ENCODE data around the gene VSTM2L. TPM values are rescaled to one million over a fixed set of nuclear protein-coding genes. Genes with fewer than 3 reads are reported as not detected.
A peak's percentile ranks its signal among the peaks of the same experiment; 100 is the strongest.

Gene VSTM2L
- polyA plus RNA-seq, 2 of the 4 experiments (the other 2 are of a cell fraction) = 2.0 to 5.8 TPM

DNA sequence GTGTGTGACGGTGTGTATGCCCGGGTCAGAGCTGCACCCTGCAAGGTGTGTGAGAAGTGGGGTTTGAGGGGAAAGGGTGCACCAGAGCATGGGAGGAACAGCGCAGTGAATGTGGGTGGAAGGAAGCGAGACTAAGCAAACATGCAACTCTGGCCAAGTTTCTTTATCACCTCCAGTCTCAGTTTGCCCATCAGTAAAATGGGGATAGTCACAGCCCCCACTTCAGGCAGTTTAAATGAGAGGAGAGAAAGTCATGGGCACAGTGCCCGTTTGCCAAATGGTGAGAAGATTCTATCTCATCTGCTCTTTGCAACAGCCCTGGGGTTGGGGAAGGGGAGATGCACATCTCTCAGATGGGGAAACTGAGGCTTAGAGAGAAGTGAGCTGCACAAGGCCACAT lies 12.8 kb upstream of the VSTM2L start:
- no peak for FAIRE-seq
- ATAC-seq = no peak
- Histone ChIP-seq H3K9me3 (no peaks in the 10 kb centered on the region), H3K4me2 (no peak overlapping the region), H3K4me1 (no peaks in the 10 kb centered on the region), H3K27ac (no peak overlapping the region), H3K4me3 (no peak overlapping the region)
- TF ChIP-seq HOXB13 (CRISPR knock-in tag; IDR thresholded peaks at IDR 0.05; ENCODE audit: low read depth) (no peak), KDM1A (IDR thresholded peaks at IDR 0.05; ENCODE audit: low read depth) (0 out of 2 replicates have a peak, but pooled peaks have one; percentile 31), TFCP2L1 (CRISPR knock-in tag; IDR thresholded peaks at IDR 0.05) (no peak), FOSB (CRISPR knock-in tag; IDR thresholded peaks at IDR 0.05) (no peak)
- CTCF ChIA-PET = interaction anchor here (0.8 to 1.4 kb wide), 5 partner anchors 9 to 248 kb away, joined by 3 to 4 read pairs (median 4); partner anchors contain the start of gene VSTM2L
- DNase-seq (ENCODE audit: low read depth in 1 of 2, low spot score in 1 of 2) = no peak
- POLR2A ChIA-PET = no interaction called here
- 51% methylated on average over 5 of the region's 5 CpGs for WGBS (ENCODE audit: missing lambda C conversion rate)

DNA sequence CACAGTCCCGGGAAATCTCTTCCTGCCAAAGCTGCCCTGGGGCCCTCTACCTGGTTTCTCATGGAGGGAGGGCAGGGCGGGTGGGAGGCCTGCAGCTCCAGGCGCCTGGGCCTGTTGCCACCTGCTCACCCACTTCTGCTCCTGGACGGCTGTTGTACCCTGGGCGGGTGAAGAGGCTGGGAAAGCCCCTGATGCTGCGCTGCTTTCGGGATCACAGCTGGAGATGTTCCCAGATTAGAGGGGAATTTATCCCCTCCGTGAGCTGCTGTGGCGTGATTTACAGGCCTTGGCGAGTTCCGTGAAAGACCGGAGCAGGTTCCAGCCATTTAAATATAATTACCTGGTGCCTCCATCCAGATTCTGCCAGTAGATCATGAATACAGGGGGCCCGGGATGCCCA lies 12.3 kb upstream of the VSTM2L start:
- DNase-seq (ENCODE audit: low read depth in 1 of 2, low spot score in 1 of 2) = no peak
- FAIRE-seq = no peak
- no peaks in the 10 kb centered on the region for H3K4me1 ChIP-seq
- no peaks in the 10 kb centered on the region for H3K9me3 ChIP-seq
- H3K4me3 ChIP-seq = no peak overlapping the region
- POLR2A ChIA-PET = no interaction called here
- no peak overlapping the region for H3K27ac ChIP-seq
- 75% methylated on average over 11 of the region's 13 CpGs for WGBS (ENCODE audit: missing lambda C conversion rate)
- no peak overlapping the region for H3K4me2 ChIP-seq
- no peak for ATAC-seq
- CTCF ChIA-PET = interaction anchor here (1.0 to 1.4 kb wide), 3 partner anchors 13 to 249 kb away, joined by 3 to 4 read pairs (median 3); no protein-coding TSS in a partner anchor
- TF ChIP-seq BHLHE40 (IDR thresholded peaks at IDR 0.05; ENCODE audit: low read depth, low read length) (no peak), RAD21 (conservative IDR thresholded peaks at IDR 0.05 in 1 of 2, IDR thresholded peaks at IDR 0.05 in 1 of 2) (no peak)

DNA sequence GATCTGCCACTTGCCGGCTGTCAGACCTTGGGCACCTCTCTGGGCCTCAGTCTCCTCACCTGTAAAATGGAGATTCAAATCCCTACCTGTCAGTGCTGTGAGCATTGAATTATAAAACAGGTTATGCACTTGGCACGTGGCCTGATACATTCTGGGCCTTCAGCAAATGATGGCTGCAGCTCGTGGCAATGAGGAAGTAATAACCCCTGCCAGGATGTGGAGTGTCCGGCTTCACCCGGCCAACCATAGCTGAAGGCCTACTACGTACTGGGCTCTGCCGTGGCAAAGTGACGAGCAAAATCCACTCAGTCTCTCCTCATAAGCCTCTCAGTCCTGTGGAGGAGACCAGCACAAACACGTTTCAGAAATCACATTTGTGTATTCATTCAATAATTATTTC lies 10.9 kb upstream of the VSTM2L start:
- Histone ChIP-seq H3K4me3 (no peak overlapping the region), H3K9me3 (no peaks in the 10 kb centered on the region), H3K4me1 (no peaks in the 10 kb centered on the region), H3K27ac (no peak overlapping the region), H3K4me2 (no peak overlapping the region)
- WGBS (ENCODE audit: missing lambda C conversion rate) = 77% methylated on average over 9 of the region's 9 CpGs
- FAIRE-seq (no peak), ATAC-seq (no peak), DNase-seq (ENCODE audit: low read depth in 1 of 2, low spot score in 1 of 2) (no peak)
- CTCF ChIA-PET = interaction anchor here (1.2 to 2.1 kb wide), 2 partner anchors 11 to 327 kb away, joined by 5 to 9 read pairs; partner anchors contain the start of gene VSTM2L
- POLR2A ChIA-PET = no interaction called here
- TF ChIP-seq CBX8 (IDR thresholded peaks at IDR 0.05) (no peak), RARB (CRISPR knock-in tag; IDR thresholded peaks at IDR 0.05) (no peak), EHMT2 (IDR thresholded peaks at IDR 0.05; ENCODE audit: low read depth) (no peak), RAD21 (conservative IDR thresholded peaks at IDR 0.05 in 1 of 2, IDR thresholded peaks at IDR 0.05 in 1 of 2) (no peak), RFX5 (IDR thresholded peaks at IDR 0.05) (no peak), FOXS1 (CRISPR knock-in tag; IDR thresholded peaks at IDR 0.05) (no peak), EP300 (IDR thresholded peaks at IDR 0.05) (no peak), KDM1A (IDR thresholded peaks at IDR 0.05; ENCODE audit: low read depth) (no peak)
- TF ChIP-seq, protein P1, sequence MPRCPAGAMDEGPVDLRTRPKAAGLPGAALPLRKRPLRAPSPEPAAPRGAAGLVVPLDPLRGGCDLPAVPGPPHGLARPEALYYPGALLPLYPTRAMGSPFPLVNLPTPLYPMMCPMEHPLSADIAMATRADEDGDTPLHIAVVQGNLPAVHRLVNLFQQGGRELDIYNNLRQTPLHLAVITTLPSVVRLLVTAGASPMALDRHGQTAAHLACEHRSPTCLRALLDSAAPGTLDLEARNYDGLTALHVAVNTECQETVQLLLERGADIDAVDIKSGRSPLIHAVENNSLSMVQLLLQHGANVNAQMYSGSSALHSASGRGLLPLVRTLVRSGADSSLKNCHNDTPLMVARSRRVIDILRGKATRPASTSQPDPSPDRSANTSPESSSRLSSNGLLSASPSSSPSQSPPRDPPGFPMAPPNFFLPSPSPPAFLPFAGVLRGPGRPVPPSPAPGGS (IDR thresholded peaks at IDR 0.05) = no peak
- TF ChIP-seq, protein P2, sequence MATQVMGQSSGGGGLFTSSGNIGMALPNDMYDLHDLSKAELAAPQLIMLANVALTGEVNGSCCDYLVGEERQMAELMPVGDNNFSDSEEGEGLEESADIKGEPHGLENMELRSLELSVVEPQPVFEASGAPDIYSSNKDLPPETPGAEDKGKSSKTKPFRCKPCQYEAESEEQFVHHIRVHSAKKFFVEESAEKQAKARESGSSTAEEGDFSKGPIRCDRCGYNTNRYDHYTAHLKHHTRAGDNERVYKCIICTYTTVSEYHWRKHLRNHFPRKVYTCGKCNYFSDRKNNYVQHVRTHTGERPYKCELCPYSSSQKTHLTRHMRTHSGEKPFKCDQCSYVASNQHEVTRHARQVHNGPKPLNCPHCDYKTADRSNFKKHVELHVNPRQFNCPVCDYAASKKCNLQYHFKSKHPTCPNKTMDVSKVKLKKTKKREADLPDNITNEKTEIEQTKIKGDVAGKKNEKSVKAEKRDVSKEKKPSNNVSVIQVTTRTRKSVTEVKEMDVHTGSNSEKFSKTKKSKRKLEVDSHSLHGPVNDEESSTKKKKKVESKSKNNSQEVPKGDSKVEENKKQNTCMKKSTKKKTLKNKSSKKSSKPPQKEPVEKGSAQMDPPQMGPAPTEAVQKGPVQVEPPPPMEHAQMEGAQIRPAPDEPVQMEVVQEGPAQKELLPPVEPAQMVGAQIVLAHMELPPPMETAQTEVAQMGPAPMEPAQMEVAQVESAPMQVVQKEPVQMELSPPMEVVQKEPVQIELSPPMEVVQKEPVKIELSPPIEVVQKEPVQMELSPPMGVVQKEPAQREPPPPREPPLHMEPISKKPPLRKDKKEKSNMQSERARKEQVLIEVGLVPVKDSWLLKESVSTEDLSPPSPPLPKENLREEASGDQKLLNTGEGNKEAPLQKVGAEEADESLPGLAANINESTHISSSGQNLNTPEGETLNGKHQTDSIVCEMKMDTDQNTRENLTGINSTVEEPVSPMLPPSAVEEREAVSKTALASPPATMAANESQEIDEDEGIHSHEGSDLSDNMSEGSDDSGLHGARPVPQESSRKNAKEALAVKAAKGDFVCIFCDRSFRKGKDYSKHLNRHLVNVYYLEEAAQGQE (IDR thresholded peaks at IDR 0.05) = no peak
